Activated CD8-positive, alpha-beta memory T cell treated with anti-CD3 and anti-CD28 coated beads for 4 hours (primary cell): ENCODE results near the gene SLAMF6.
"Not testable (repeated sequence)": the region's sequence is repeated elsewhere in the genome, so short reads cannot be mapped to it uniquely, and the experiment has no call there.

ENCODE experiments used
- DNase-seq, 2 donors: peaks; one replicate each; pipeline ENCODE4 v3.0.0-alpha.2; 2020; ENCODE audit warnings: low read depth in 2 of 2

Gene SLAMF6

GRCh38 chr1:160522622-160523345, at the start of gene SLAMF6:
Gene SLAMF6 (minus strand): TSS chr1:160523255. CDS start chr1:160523192, 63 bp downstream.
- peak in 1 of 2 donors; percentile 7 for DNase-seq

- DNase-seq: no peak
Measured at GRCh38 chr1:160570840-160571239, 47.8 kb upstream of the SLAMF6 start.

GRCh38 chr1:160569806-160570205, 46.8 kb upstream of the SLAMF6 start:
- DNase-seq: no peak

GRCh38 chr1:160567858-160568682, 45.0 kb upstream of the SLAMF6 start:
- peak; percentile 58 to 70 for DNase-seq

- DNase-seq: no peak
Measured at GRCh38 chr1:160567341-160567740, 44.3 kb upstream of the SLAMF6 start.

- no peak for DNase-seq
Measured at GRCh38 chr1:160565564-160565963, 42.5 kb upstream of the SLAMF6 start.

GRCh38 chr1:160563230-160563629, 40.2 kb upstream of the SLAMF6 start:
- DNase-seq: not testable (repeated sequence)

- not testable (repeated sequence) for DNase-seq
Measured at GRCh38 chr1:160562745-160563144, 39.7 kb upstream of the SLAMF6 start.

GRCh38 chr1:160560806-160561205, 37.8 kb upstream of the SLAMF6 start:
- DNase-seq: no peak

- no peak for DNase-seq
Measured at GRCh38 chr1:160560045-160560705, 37.1 kb upstream of the SLAMF6 start.

GRCh38 chr1:160559437-160559836, 36.4 kb upstream of the SLAMF6 start:
- DNase-seq: not testable (repeated sequence)

GRCh38 chr1:160558660-160559380, 35.8 kb upstream of the SLAMF6 start:
- no peak for DNase-seq

GRCh38 chr1:160553778-160554177, 30.7 kb upstream of the SLAMF6 start:
- no peak for DNase-seq

- no peak for DNase-seq
Measured at GRCh38 chr1:160552425-160552824, 29.4 kb upstream of the SLAMF6 start.

GRCh38 chr1:160550572-160551034, 27.5 kb upstream of the SLAMF6 start:
- DNase-seq: peak; percentile 39 to 44

- DNase-seq: no peak
Measured at GRCh38 chr1:160549665-160550006, 26.6 kb upstream of the SLAMF6 start.

GRCh38 chr1:160548960-160549664, 26.1 kb upstream of the SLAMF6 start:
- no peak for DNase-seq

- DNase-seq: no peak
Measured at GRCh38 chr1:160548183-160548582, 25.1 kb upstream of the SLAMF6 start.

- no peak for DNase-seq
Measured at GRCh38 chr1:160547422-160547821, 24.4 kb upstream of the SLAMF6 start.

GRCh38 chr1:160546942-160547341, 23.9 kb upstream of the SLAMF6 start:
- no peak for DNase-seq

- no peak for DNase-seq
Measured at GRCh38 chr1:160544647-160545046, 21.6 kb upstream of the SLAMF6 start.
